HG02970 (cell line): ENCODE data around the gene OR2A1.
"Not testable (repeated sequence)": the region's sequence is repeated elsewhere in the genome, so short reads cannot be mapped to it uniquely, and the experiment has no call there.

ENCODE experiments used
- ATAC-seq: cut with Tn5 transposase; IDR thresholded peaks from one replicate; pipeline ENCODE4 v1.9.1; 2021; ENCODE audit warnings: mild to moderate bottlenecking, moderate library complexity, moderate number of reproducible peaks; ENCODE audit not compliant: unreplicated experiment, low FRiP score

The OR2A1 gene

GRCh38 chr7:144311872-144312469 is at the start of gene OR2A1:
Gene OR2A1, plus strand, starts transcription at chr7:144312419. Its CDS starts 5,706 bp downstream, at chr7:144318125.
- not testable (repeated sequence) for ATAC-seq

GRCh38 chr7:144264692-144265091 is 47.5 kb upstream of the OR2A1 start, which contains the start of gene OR2A7:
Gene OR2A7, minus strand, starts transcription at chr7:144264792. Its CDS starts 5,164 bp downstream, at chr7:144259628.
- ATAC-seq: not testable (repeated sequence)

- ATAC-seq: not testable (repeated sequence)
These were observed 43.0 kb upstream of the OR2A1 start, which contains the start of gene CTAGE8 for GRCh38 chr7:144269188-144269587. Gene CTAGE8, minus strand, starts transcription at chr7:144269288. Its CDS starts 38 bp downstream, at chr7:144269250.

GRCh38 chr7:144275281-144275680 is 36.9 kb upstream of the OR2A1 start:
- not testable (repeated sequence) for ATAC-seq

GRCh38 chr7:144280010-144280409 is 32.2 kb upstream of the OR2A1 start:
- not testable (repeated sequence) for ATAC-seq

GRCh38 chr7:144281981-144282380 is 30.2 kb upstream of the OR2A1 start:
- ATAC-seq: not testable (repeated sequence)

GRCh38 chr7:144282490-144282889 is 29.7 kb upstream of the OR2A1 start:
- not testable (repeated sequence) for ATAC-seq

GRCh38 chr7:144283716-144284115 is 28.5 kb upstream of the OR2A1 start:
- not testable (repeated sequence) for ATAC-seq

GRCh38 chr7:144287171-144287784 is 24.9 kb upstream of the OR2A1 start:
- ATAC-seq: not testable (repeated sequence)

GRCh38 chr7:144291607-144292006 is 20.6 kb upstream of the OR2A1 start:
- not testable (repeated sequence) for ATAC-seq

GRCh38 chr7:144292384-144293161 is 19.6 kb upstream of the OR2A1 start:
- ATAC-seq: not testable (repeated sequence)

GRCh38 chr7:144293794-144294499 is 18.3 kb upstream of the OR2A1 start:
- ATAC-seq: peak; percentile 58

- ATAC-seq: not testable (repeated sequence)
These were observed 9.5 kb upstream of the OR2A1 start for GRCh38 chr7:144302578-144303303.

- ATAC-seq: not testable (repeated sequence)
These were observed 8.6 kb upstream of the OR2A1 start for GRCh38 chr7:144303607-144304006.

GRCh38 chr7:144305156-144305555 is 7.1 kb upstream of the OR2A1 start:
- not testable (repeated sequence) for ATAC-seq

- ATAC-seq: not testable (repeated sequence)
These were observed 2.5 kb upstream of the OR2A1 start for GRCh38 chr7:144309702-144310101.

- not testable (repeated sequence) for ATAC-seq
These were observed 1.0 kb upstream of the OR2A1 start for GRCh38 chr7:144311218-144311617.

GRCh38 chr7:144317537-144317936 is 5.3 kb downstream of the OR2A1 start:
- ATAC-seq: not testable (repeated sequence)

- not testable (repeated sequence) for ATAC-seq
These were observed 7.3 kb downstream of the OR2A1 start for GRCh38 chr7:144319547-144319946.
